Neural cell (in vitro differentiated cells): ENCODE measurements around the gene GRK7. TPM values are rescaled to one million over a fixed set of nuclear protein-coding genes. Genes with fewer than 3 reads are reported as not detected.

ENCODE experiments used
- H2AFZ ChIP-seq: fragments of 200-600, 300-800 bp; sonication (generic), shearing (Covaris generic); 2 replicates; pipeline ENCODE4 v1.6.0; 2014; ENCODE audit warnings: low read depth, mild to moderate bottlenecking, antibody characterized with exemption, low read length, moderate library complexity
- H3F3A ChIP-seq: fragments of 200-600 bp; shearing (Covaris generic); 2 replicates; pipeline ENCODE4 v1.6.1; 2016; ENCODE audit warnings: mild to moderate bottlenecking, moderate library complexity, mixed read lengths, antibody characterized with exemption, low read length; ENCODE audit not compliant: insufficient read depth, poor library complexity, severe bottlenecking
- H3K27ac ChIP-seq: fragments of 200-600, 300-800 bp; sonication (generic), shearing (Covaris generic); 2 replicates; pipeline ENCODE4 v1.5.1; 2014; ENCODE audit warnings: mild to moderate bottlenecking, low read length, moderate library complexity
- H3K27me3 ChIP-seq: fragments of 300-800, 200-600 bp; sonication (generic), shearing (Covaris generic); 2 replicates; pipeline ENCODE4 v1.6.0; 2014; ENCODE audit warnings: mild to moderate bottlenecking, low read depth, low read length, moderate library complexity; ENCODE audit not compliant: insufficient read depth
- H3K36me3 ChIP-seq: fragments of 300-800, 200-600 bp; sonication (generic), shearing (Covaris generic); 2 replicates; pipeline ENCODE4 v1.5.1; 2014; ENCODE audit warnings: mild to moderate bottlenecking, antibody characterized with exemption, low read length, moderate library complexity; ENCODE audit not compliant: insufficient read depth
- H3K4me2 ChIP-seq: fragments of 300-800, 200-600 bp; sonication (generic), shearing (Covaris generic); 2 replicates; pipeline ENCODE4 v1.6.0; 2014; ENCODE audit warnings: mild to moderate bottlenecking, low read length
- H3K4me3 ChIP-seq: fragments of 300-800, 200-600 bp; sonication (generic), shearing (Covaris generic); 2 replicates; pipeline ENCODE4 v1.5.1; 2014; ENCODE audit warnings: mild to moderate bottlenecking, low read length, moderate library complexity
- H3K79me2 ChIP-seq: fragments of 200-600 bp; shearing (Covaris generic); replicated peaks from 2 replicates; pipeline ENCODE4 v1.6.0; 2014; ENCODE audit warnings: mild to moderate bottlenecking, low read length, moderate library complexity; ENCODE audit not compliant: insufficient read depth
- H3K9ac ChIP-seq: fragments of 300-800, 200-600 bp; sonication (generic), shearing (Covaris generic); 2 replicates; pipeline ENCODE4 v1.6.1; 2016; ENCODE audit warnings: mild to moderate bottlenecking, low read length, mixed read lengths
- H3K9me2 ChIP-seq: fragments of 200-600 bp; shearing (Covaris generic); 2 replicates; pipeline ENCODE4 v1.6.1; 2016; ENCODE audit warnings: mild to moderate bottlenecking, low read length, mixed read lengths; ENCODE audit not compliant: insufficient read depth
- H3K9me3 ChIP-seq: fragments of 200-600, 300-800 bp; sonication (generic), shearing (Covaris generic); 2 replicates; pipeline ENCODE4 v1.6.1; 2016; ENCODE audit warnings: mild to moderate bottlenecking, mixed run types, low read length, moderate library complexity, mixed read lengths
- H4K20me1 ChIP-seq: fragments of 200-600 bp; shearing (Covaris generic); 2 replicates; pipeline ENCODE4 v1.6.1; 2016; ENCODE audit warnings: mild to moderate bottlenecking, mixed run types; ENCODE audit not compliant: insufficient read depth
- CTCF ChIP-seq: fragments of 450-650 bp; IDR thresholded peaks from 2 replicates; pipeline ENCODE4 v1.5.1; 2014; ENCODE audit warnings: antibody characterized with exemption, mild to moderate bottlenecking, moderate library complexity; ENCODE audit not compliant: poor library complexity, severe bottlenecking
- EP300 ChIP-seq: fragments of 450-650 bp; conservative IDR thresholded peaks from 2 replicates; pipeline ENCODE4 v1.6.1; 2014; ENCODE audit warnings: antibody characterized with exemption, mild to moderate bottlenecking, moderate library complexity; ENCODE audit not compliant: poor library complexity, severe bottlenecking
- EZH2 ChIP-seq: fragments of 200-600, 300-800 bp; shearing (Covaris generic), sonication (generic); IDR thresholded peaks from 2 replicates; pipeline ENCODE4 v1.6.1; 2014; ENCODE audit warnings: antibody characterized with exemption, low read length, borderline replicate concordance, mild to moderate bottlenecking; ENCODE audit not compliant: insufficient read depth, poor library complexity, severe bottlenecking
- MXI1 ChIP-seq: fragments of 450-650 bp; conservative IDR thresholded peaks from 2 replicates; pipeline ENCODE4 v1.6.1; 2014; ENCODE audit warnings: antibody characterized with exemption, mild to moderate bottlenecking; ENCODE audit not compliant: poor library complexity, severe bottlenecking
- POLR2AphosphoS5 ChIP-seq: IDR thresholded peaks from 2 replicates; pipeline ENCODE4 v1.6.1; 2012
- RAD21 ChIP-seq: fragments of 450-650 bp; conservative IDR thresholded peaks from 2 replicates; pipeline ENCODE4 v1.6.1; 2014; ENCODE audit warnings: antibody characterized with exemption, mild to moderate bottlenecking, moderate library complexity
- REST ChIP-seq: IDR thresholded peaks from 2 replicates; pipeline ENCODE4 v1.6.1; 2012; ENCODE audit warnings: borderline replicate concordance
- SMC3 ChIP-seq: fragments of 450-650 bp; conservative IDR thresholded peaks from 2 replicates; pipeline ENCODE4 v1.6.1; 2014; ENCODE audit warnings: antibody characterized with exemption, mild to moderate bottlenecking, moderate library complexity; ENCODE audit not compliant: poor library complexity
- TAF1 ChIP-seq: IDR thresholded peaks from 2 replicates; pipeline ENCODE4 v1.6.1; 2012; ENCODE audit warnings: low read depth
- polyA plus RNA-seq: library from polyadenylated mRNA; depleted of rRNA; stranded (reverse); fragments of >200 nt; gene quantifications from 2 replicates; pipeline ENCODE4 v1.2.3, GENCODE V29; 2014

The GRK7 gene
- polyA plus RNA-seq, 1 donor from 2014 or later, result not detected

GRCh38 chr3:141724186-141724585, 39.0 kb upstream of the GRK7 start:
- TF ChIP-seq MXI1 (no peak), POLR2AphosphoS5 (no peak), SMC3 (no peak), TAF1 (no peak), EP300 (no peak), REST (no peak), RAD21 (no peak), CTCF (no peak), EZH2 (no peak)
- no peaks in the 10 kb centered on the region for H3K27me3 ChIP-seq
- no peak overlapping the region for H3K4me2 ChIP-seq
- H3K9ac ChIP-seq, result no peak overlapping the region
- no peaks in the 10 kb centered on the region for H3K9me2 ChIP-seq
- H3K27ac ChIP-seq, result no peak overlapping the region
- no peaks in the 10 kb centered on the region for H3K79me2 ChIP-seq
- no peaks in the 10 kb centered on the region for H3K36me3 ChIP-seq
- no peaks in the 10 kb centered on the region for H3F3A ChIP-seq
- no peaks in the 10 kb centered on the region for H4K20me1 ChIP-seq
- H3K4me3 ChIP-seq, result no peak overlapping the region
- H3K9me3 ChIP-seq, result no peaks in the 10 kb centered on the region
- no peak overlapping the region for H2AFZ ChIP-seq

- H3K9ac ChIP-seq, result no peak overlapping the region
- no peak overlapping the region for H2AFZ ChIP-seq
- H3K27ac ChIP-seq, result no peak overlapping the region
- H3K79me2 ChIP-seq, result no peaks in the 10 kb centered on the region
- H3K4me2 ChIP-seq, result no peak overlapping the region
- no peaks in the 10 kb centered on the region for H3F3A ChIP-seq
- H4K20me1 ChIP-seq, result no peaks in the 10 kb centered on the region
- H3K27me3 ChIP-seq, result no peaks in the 10 kb centered on the region
- H3K4me3 ChIP-seq, result no peak overlapping the region
- no peaks in the 10 kb centered on the region for H3K36me3 ChIP-seq
- TF ChIP-seq MXI1 (no peak), REST (no peak), CTCF (no peak)
- no peaks in the 10 kb centered on the region for H3K9me3 ChIP-seq
- no peaks in the 10 kb centered on the region for H3K9me2 ChIP-seq
Observed at GRCh38 chr3:141725036-141725435, 38.2 kb upstream of the GRK7 start.
